Stomach smooth muscle (tissue), 2 donors: Measurements from ENCODE around the gene NPTX1.

Source experiments
- H3K27ac ChIP-seq: one replicate; pipeline ENCODE4 v1.7.0; 2013; ENCODE audit warnings: mild to moderate bottlenecking, low read length, inconsistent platforms
- H3K27me3 ChIP-seq, 2 donors: one replicate each; pipeline ENCODE4 v1.7.0; 2013; ENCODE audit warnings: low read length in 2 of 2; ENCODE audit not compliant: insufficient read depth in 2 of 2, control insufficient read depth in 1 of 2
- H3K36me3 ChIP-seq, 2 donors: one replicate each; pipeline ENCODE4 v1.7.0; 2013; ENCODE audit warnings: low read length in 2 of 2; ENCODE audit not compliant: control insufficient read depth in 2 of 2, insufficient read depth in 2 of 2
- H3K4me1 ChIP-seq: one replicate; pipeline ENCODE4 v1.7.0; 2013; ENCODE audit warnings: low read length; ENCODE audit not compliant: control insufficient read depth, insufficient read depth
- H3K4me3 ChIP-seq, 2 donors: one replicate each; pipeline ENCODE4 v1.7.0; 2013; ENCODE audit warnings: low read length in 2 of 2
- H3K9ac ChIP-seq, 2 donors: one replicate each; pipeline ENCODE4 v1.7.0; 2013; ENCODE audit warnings: low read length in 2 of 2, mild to moderate bottlenecking in 1 of 2
- H3K9me3 ChIP-seq, 2 donors: one replicate each; pipeline ENCODE4 v1.7.0; 2013; ENCODE audit warnings: low read length in 2 of 2; ENCODE audit not compliant: control insufficient read depth in 2 of 2
- donor health status: healthy.
- donor health status: Pancreatic carcinoma.

Gene NPTX1

GRCh38 chr17:80423536-80424225 is 52.7 kb downstream of the NPTX1 start:
- Histone ChIP-seq H3K9ac (no peak overlapping the region), H3K4me1 (peaks cover 7% of the 10 kb centered on the region), H3K9me3 (no peaks in the 10 kb centered on the region), H3K36me3 (peaks cover 6 to 7% of the 10 kb centered on the region in 2 donors), H3K27me3 (no peaks in the 10 kb centered on the region), H3K27ac (no peak overlapping the region), H3K4me3 (no peak overlapping the region)

DNA sequence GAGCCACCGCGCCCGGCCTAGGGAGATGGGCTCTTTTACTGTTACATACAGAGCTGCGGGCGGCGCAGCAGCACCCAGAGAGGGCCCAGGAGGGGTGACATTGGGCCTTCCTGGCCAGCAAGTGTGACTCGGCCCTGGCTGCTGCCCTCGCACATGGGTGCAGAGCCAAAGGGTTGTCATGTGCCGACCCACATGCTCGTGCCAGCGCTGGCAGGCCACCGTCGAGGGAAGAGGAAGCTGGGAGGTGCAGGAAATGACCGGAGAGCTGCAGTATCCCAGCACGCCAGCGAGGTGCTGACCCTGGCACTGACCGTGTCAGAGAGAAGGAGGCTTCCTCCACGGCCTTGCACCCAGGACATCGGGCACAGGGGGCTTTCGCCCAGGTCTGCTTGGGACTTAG is 53.4 kb downstream of the NPTX1 start:
- peaks cover 9 to 12% of the 10 kb centered on the region in 2 donors for H3K36me3 ChIP-seq

GRCh38 chr17:80422276-80422675 is 54.1 kb downstream of the NPTX1 start:
- Histone ChIP-seq H3K36me3 (peaks cover 15 to 17% of the 10 kb centered on the region in 2 donors), H3K27me3 (no peaks in the 10 kb centered on the region), H3K4me3 (no peak overlapping the region), H3K9me3 (no peaks in the 10 kb centered on the region), H3K4me1 (peaks cover 14% of the 10 kb centered on the region), H3K9ac (no peak overlapping the region), H3K27ac (no peak overlapping the region)

More for the DNA sequence above, 53.4 kb downstream of the NPTX1 start:
- H3K9me3 ChIP-seq, result no peaks in the 10 kb centered on the region
- no peak overlapping the region for H3K4me3 ChIP-seq
- no peak overlapping the region for H3K9ac ChIP-seq
- H3K27ac ChIP-seq, result no peak overlapping the region
- H3K27me3 ChIP-seq, result no peaks in the 10 kb centered on the region
- peaks cover 10% of the 10 kb centered on the region for H3K4me1 ChIP-seq

- peaks cover 12% of the 10 kb centered on the region for H3K4me1 ChIP-seq
- H3K27me3 ChIP-seq, result no peaks in the 10 kb centered on the region
- no peak overlapping the region for H3K9ac ChIP-seq
- H3K36me3 ChIP-seq, result peaks cover 17 to 18% of the 10 kb centered on the region in 2 donors
- H3K4me3 ChIP-seq, result no peak overlapping the region
- H3K27ac ChIP-seq, result no peak overlapping the region
- H3K9me3 ChIP-seq, result no peaks in the 10 kb centered on the region
Measured at GRCh38 chr17:80421381-80422090, 54.9 kb downstream of the NPTX1 start.

DNA sequence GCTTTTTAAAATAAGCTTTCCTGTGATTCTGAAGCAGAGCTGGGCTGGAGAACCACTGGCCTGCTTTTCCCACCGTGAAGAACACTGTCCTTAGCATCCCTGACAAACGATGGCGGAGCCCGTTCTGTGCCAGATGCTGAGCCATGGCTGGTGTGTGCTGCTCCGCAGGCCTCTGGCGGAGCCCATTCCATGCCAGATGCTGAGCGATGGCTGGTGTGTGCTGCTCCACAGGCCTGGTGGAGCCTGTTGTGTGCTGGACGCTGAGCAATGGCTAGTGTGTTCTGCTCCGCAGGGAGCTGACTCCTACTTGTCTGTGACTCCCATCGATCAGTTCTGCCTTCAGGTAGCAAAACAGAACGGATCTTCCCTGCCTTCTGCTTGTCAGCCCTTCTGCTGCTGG is 57.2 kb downstream of the NPTX1 start:
- Histone ChIP-seq H3K27me3 (no peaks in the 10 kb centered on the region), H3K9me3 (no peaks in the 10 kb centered on the region), H3K9ac (no peak overlapping the region), H3K4me1 (peaks cover 20% of the 10 kb centered on the region), H3K36me3 (peaks cover 17 to 18% of the 10 kb centered on the region in 2 donors), H3K4me3 (no peak overlapping the region), H3K27ac (no peak overlapping the region)

DNA sequence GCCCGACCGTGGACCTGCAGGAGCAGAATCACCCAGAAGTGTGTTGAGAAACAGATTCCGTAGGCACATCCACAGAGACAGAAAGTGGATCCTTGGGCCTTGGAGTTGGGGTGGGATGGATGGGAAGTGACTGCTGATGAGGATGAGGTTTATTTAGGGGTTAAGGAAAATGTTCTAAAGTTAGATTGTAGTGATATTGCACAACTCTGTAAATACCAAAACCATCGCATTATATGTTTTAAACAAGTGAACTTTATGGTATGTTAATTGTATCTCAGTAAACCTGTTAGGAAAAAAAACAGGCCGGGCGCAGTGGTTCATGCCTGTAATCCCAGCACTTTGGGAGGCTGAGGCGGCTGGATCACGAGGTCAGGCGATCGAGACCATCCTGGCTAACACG is 57.8 kb downstream of the NPTX1 start:
- H3K36me3 ChIP-seq, result peaks cover 17 to 18% of the 10 kb centered on the region in 2 donors
- H3K4me1 ChIP-seq, result peaks cover 27% of the 10 kb centered on the region
- no peaks in the 10 kb centered on the region for H3K9me3 ChIP-seq
- H3K4me3 ChIP-seq, result no peak overlapping the region
- no peak overlapping the region for H3K27ac ChIP-seq
- no peaks in the 10 kb centered on the region for H3K27me3 ChIP-seq
- no peak overlapping the region for H3K9ac ChIP-seq
